OCI-LY7 (cell line): ENCODE measurements around the gene POLD2. TPM values are rescaled to one million over a fixed set of nuclear protein-coding genes. Genes with fewer than 3 reads are reported as not detected.

Experiments
- BruUV-seq: library from RNA; stranded (reverse); fragments of 400-500 nt; replicated peaks from 2 replicates; lab custom pipeline; 2021; lab: Mats Ljungman, UMichigan
- CTCF ChIA-PET: fragments of 300-600 bp; sonication (Branson Sonifier 250); formaldehyde crosslinking; loops from one replicate; lab custom pipeline; 2022; ENCODE audit warnings: antibody characterized with exemption; ENCODE audit not compliant: unreplicated experiment; lab: Charles Lee
- POLR2A ChIA-PET: fragments of 300-600 bp; sonication (Branson Sonifier 250); formaldehyde crosslinking; loops from one replicate; lab custom pipeline; 2022; ENCODE audit warnings: antibody characterized with exemption; lab: Charles Lee
- DNase-seq: peaks from one replicate; pipeline ENCODE4 v3.0.0-alpha.2; 2015; ENCODE audit warnings: low spot score
- H2AFZ ChIP-seq: fragments of 200-600 bp; sonication (generic), shearing (Covaris generic); 2 replicates; pipeline ENCODE4 v1.6.1; 2014; ENCODE audit warnings: mild to moderate bottlenecking, antibody characterized with exemption, low read length, moderate library complexity
- H3K27ac ChIP-seq: fragments of 200-600 bp; sonication (generic); 2 replicates; pipeline ENCODE4 v1.5.1; 2014; ENCODE audit warnings: mixed run types, low read depth, mild to moderate bottlenecking, moderate library complexity, low read length, inconsistent platforms; ENCODE audit not compliant: poor library complexity, severe bottlenecking
- H3K36me3 ChIP-seq: fragments of 200-600 bp; sonication (generic); 2 replicates; pipeline ENCODE4 v1.6.1; 2014; ENCODE audit warnings: mild to moderate bottlenecking, antibody characterized with exemption, low read length, moderate library complexity, mixed read lengths; ENCODE audit not compliant: insufficient read depth
- H3K4me1 ChIP-seq: fragments of 200-600 bp; sonication (generic); 2 replicates; pipeline ENCODE4 v1.5.1; 2014; ENCODE audit warnings: mild to moderate bottlenecking, low read length; ENCODE audit not compliant: insufficient read depth, poor library complexity, severe bottlenecking
- H3K4me2 ChIP-seq: fragments of 200-600 bp; sonication (generic); 2 replicates; pipeline ENCODE4 v1.6.1; 2014; ENCODE audit warnings: mild to moderate bottlenecking, low read length
- H3K4me3 ChIP-seq: fragments of 200-600 bp; sonication (generic); 2 replicates; pipeline ENCODE4 v1.5.1; 2014; ENCODE audit warnings: mild to moderate bottlenecking, low read depth, low read length; ENCODE audit not compliant: poor library complexity, severe bottlenecking
- H3K79me2 ChIP-seq: fragments of 200-600 bp; sonication (generic); 2 replicates; pipeline ENCODE4 v1.6.1; 2016; ENCODE audit warnings: low read depth, mild to moderate bottlenecking, low read length, moderate library complexity, mixed read lengths; ENCODE audit not compliant: insufficient read depth
- H3K9me2 ChIP-seq: fragments of 200-600 bp; sonication (generic); 2 replicates; pipeline ENCODE4 v1.6.1; 2016; ENCODE audit warnings: mild to moderate bottlenecking, low read length, mixed read lengths; ENCODE audit not compliant: insufficient read depth
- H3K9me3 ChIP-seq: fragments of 200-600 bp; sonication (generic); 2 replicates; pipeline ENCODE4 v1.6.1; 2014; ENCODE audit warnings: mild to moderate bottlenecking, mixed run types, low read length, mixed read lengths
- H4K20me1 ChIP-seq: fragments of 200-600 bp; sonication (generic); 2 replicates; pipeline ENCODE4 v1.6.1; 2014; ENCODE audit warnings: mild to moderate bottlenecking, antibody characterized with exemption, low read length, moderate library complexity, mixed read lengths; ENCODE audit not compliant: insufficient read depth
- EZH2phosphoT487 ChIP-seq: fragments of 200-600 bp; sonication (generic); IDR thresholded peaks from 2 replicates; pipeline ENCODE4 v1.6.1; 2018; ENCODE audit warnings: low read depth, borderline replicate concordance, mild to moderate bottlenecking, mixed run types, antibody characterized with exemption, low read length, moderate library complexity, mixed read lengths
- intact Hi-C: fragments of 100-400 bp; cut with micrococcal nuclease; formaldehyde crosslinking; loops from one replicate; pipeline ENCODE4 v1.10.0; 2022; ENCODE audit not compliant: unreplicated experiment
- total RNA-seq, 2 experiments: library from RNA; depleted of rRNA in 1 of 2; stranded (reverse); fragments of >200 nt in 1 of 2; shearing (Covaris generic) in 1 of 2; gene quantifications; 2 replicates each; pipeline ENCODE4 v1.2.3, GENCODE V29; 2014 to 2022
- TF ChIP-seq, protein P1 (sequence below): fragments of 200-600 bp; sonication (generic); conservative IDR thresholded peaks from 2 replicates; pipeline ENCODE4 v1.5.1; 2014; ENCODE audit warnings: mild to moderate bottlenecking, antibody characterized with exemption, low read length, moderate library complexity, mixed read lengths

The POLD2 gene
- total RNA-seq, 2 experiments from 2014 or later, result 230 to 261 TPM

DNA sequence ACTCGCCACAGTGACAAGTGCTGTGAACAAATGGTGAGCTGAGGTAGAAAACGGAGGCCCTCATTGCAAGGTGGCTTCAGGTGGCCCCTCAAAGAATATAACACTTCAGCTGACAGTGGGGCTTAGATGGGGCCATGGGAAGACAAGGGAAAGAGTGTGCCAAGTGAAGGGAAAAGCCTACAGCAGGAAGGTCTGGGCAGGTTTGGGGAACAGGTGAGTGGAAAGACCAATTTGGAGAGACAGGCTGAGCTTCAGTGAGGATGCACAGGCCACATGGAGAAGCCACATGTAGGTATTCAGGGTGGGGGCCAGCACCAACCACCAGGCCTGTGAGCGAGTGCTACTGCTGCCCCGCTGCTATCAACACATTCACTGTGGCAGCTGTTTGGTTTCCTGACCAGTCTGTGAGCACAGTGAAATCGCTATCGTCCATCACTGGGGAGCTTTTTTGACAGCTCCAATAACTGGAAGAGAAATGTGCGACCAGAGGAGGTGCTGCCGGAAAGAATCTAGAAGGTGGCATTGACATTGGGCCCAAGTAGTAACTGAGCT lies 3.4 kb downstream of the POLD2 start:
- Histone ChIP-seq H3K4me3 (no peak overlapping the region), H3K9me3 (no peaks in the 10 kb centered on the region), H3K27ac (no peak overlapping the region), H3K36me3 (peaks cover 71% of the 10 kb centered on the region), H3K9me2 (no peaks in the 10 kb centered on the region), H2AFZ (no peak overlapping the region), H3K4me1 (peaks cover 23% of the 10 kb centered on the region), H3K79me2 (peaks cover 33% of the 10 kb centered on the region), H4K20me1 (no peaks in the 10 kb centered on the region), H3K4me2 (no peak overlapping the region)
- BruUV-seq, result no TSS peak
- TF ChIP-seq, protein P1, sequence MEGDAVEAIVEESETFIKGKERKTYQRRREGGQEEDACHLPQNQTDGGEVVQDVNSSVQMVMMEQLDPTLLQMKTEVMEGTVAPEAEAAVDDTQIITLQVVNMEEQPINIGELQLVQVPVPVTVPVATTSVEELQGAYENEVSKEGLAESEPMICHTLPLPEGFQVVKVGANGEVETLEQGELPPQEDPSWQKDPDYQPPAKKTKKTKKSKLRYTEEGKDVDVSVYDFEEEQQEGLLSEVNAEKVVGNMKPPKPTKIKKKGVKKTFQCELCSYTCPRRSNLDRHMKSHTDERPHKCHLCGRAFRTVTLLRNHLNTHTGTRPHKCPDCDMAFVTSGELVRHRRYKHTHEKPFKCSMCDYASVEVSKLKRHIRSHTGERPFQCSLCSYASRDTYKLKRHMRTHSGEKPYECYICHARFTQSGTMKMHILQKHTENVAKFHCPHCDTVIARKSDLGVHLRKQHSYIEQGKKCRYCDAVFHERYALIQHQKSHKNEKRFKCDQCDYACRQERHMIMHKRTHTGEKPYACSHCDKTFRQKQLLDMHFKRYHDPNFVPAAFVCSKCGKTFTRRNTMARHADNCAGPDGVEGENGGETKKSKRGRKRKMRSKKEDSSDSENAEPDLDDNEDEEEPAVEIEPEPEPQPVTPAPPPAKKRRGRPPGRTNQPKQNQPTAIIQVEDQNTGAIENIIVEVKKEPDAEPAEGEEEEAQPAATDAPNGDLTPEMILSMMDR, result no peak
- TF ChIP-seq EZH2phosphoT487, result no peak
- no peak for DNase-seq
- intact Hi-C loops, result no loop called here
- ChIA-PET CTCF (no interaction called here), POLR2A (interaction anchor here (1.0 kb wide), 2 partner anchors 23 to 35 kb away, joined by 3 read pairs; no protein-coding TSS in a partner anchor)

DNA sequence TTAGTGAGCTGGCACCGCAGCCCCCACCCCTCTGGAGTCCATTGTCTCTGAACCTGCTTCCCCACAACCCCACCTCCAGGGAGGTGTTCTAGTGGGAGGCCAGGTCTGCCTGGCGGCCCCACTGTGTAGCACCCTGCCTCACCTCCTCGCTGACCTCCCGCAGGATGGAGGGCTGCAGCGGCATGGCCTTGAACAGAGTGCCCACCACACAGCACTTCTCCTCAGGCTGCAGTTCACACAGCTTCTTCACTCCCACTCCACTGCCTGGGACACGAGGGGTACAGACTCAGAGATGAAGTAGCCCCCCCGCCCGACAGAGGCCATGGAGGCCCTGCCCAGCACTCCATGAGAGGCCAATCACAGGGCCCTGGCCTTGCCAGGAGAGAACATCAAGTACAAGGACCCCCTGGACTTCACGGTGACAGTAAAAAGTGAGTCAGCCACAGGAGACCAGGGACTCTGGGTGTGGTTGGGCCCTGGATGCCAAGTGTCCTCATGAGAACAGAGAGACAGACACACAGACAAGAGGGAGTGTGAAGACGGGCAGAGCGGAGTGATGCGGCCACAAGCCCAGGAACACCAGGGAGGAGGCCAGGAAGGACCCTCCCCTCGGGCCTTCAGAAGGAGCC lies 5.4 kb downstream of the POLD2 start:
- no TSS peak for BruUV-seq
- CTCF ChIA-PET, result no interaction called here

More for the DNA sequence above, 5.4 kb downstream of the POLD2 start:
- no peak overlapping the region for H2AFZ ChIP-seq
- H3K4me3 ChIP-seq, result no peak overlapping the region
- H3K4me1 ChIP-seq, result peaks cover 18% of the 10 kb centered on the region
- H3K9me2 ChIP-seq, result no peaks in the 10 kb centered on the region
- H3K27ac ChIP-seq, result no peak overlapping the region
- H3K4me2 ChIP-seq, result no peak overlapping the region
- peaks cover 30% of the 10 kb centered on the region for H3K79me2 ChIP-seq
- TF ChIP-seq, protein P1, result no peak
- no peak for TF ChIP-seq EZH2phosphoT487
- intact Hi-C loops, result no loop called here
- POLR2A ChIA-PET, result no interaction called here
- no peaks in the 10 kb centered on the region for H3K9me3 ChIP-seq
- no peaks in the 10 kb centered on the region for H4K20me1 ChIP-seq
- peaks cover 90% of the 10 kb centered on the region for H3K36me3 ChIP-seq
- DNase-seq, result no peak
